OCI-M2 (cell line): Measurements from ENCODE around the gene WDFY2.
"Not testable (repeated sequence)": the region's sequence is repeated elsewhere in the genome, so short reads cannot be mapped to it uniquely, and the experiment has no call there.

ENCODE experiments used
- DNase-seq: peaks from one replicate; lab custom pipeline; 2025; ENCODE audit not compliant: unreplicated experiment; lab: John Stamatoyannopoulos, UW

Gene WDFY2

GRCh38 chr13:51583875-51584730 lies at the start of gene WDFY2:
Gene WDFY2, plus strand, starts transcription at chr13:51584462. Its CDS starts 226 bp downstream, at chr13:51584688.
- peak; percentile 85 for DNase-seq

GRCh38 chr13:51538591-51539179 lies 45.6 kb upstream of the WDFY2 start:
- DNase-seq = no peak

GRCh38 chr13:51539887-51540286 lies 44.4 kb upstream of the WDFY2 start:
- DNase-seq = no peak

- no peak for DNase-seq
Measured at GRCh38 chr13:51541037-51541436, 43.2 kb upstream of the WDFY2 start.

- DNase-seq = peak; percentile 23
Measured at GRCh38 chr13:51541809-51542258, 42.4 kb upstream of the WDFY2 start.

- DNase-seq = no peak
Measured at GRCh38 chr13:51542346-51543242, 41.7 kb upstream of the WDFY2 start.

- not testable (repeated sequence) for DNase-seq
Measured at GRCh38 chr13:51545446-51545845, 38.8 kb upstream of the WDFY2 start.

GRCh38 chr13:51547425-51548176 lies 36.7 kb upstream of the WDFY2 start:
- no peak for DNase-seq

- DNase-seq = no peak
Measured at GRCh38 chr13:51549050-51549449, 35.2 kb upstream of the WDFY2 start.

GRCh38 chr13:51549593-51549992 lies 34.7 kb upstream of the WDFY2 start:
- no peak for DNase-seq

GRCh38 chr13:51550151-51550550 lies 34.1 kb upstream of the WDFY2 start:
- no peak for DNase-seq

GRCh38 chr13:51551416-51551815 lies 32.8 kb upstream of the WDFY2 start:
- DNase-seq = no peak

- no peak for DNase-seq
Measured at GRCh38 chr13:51552027-51552426, 32.2 kb upstream of the WDFY2 start.

- DNase-seq = no peak
Measured at GRCh38 chr13:51553531-51553930, 30.7 kb upstream of the WDFY2 start.

GRCh38 chr13:51556740-51557139 lies 27.5 kb upstream of the WDFY2 start:
- no peak for DNase-seq

- no peak for DNase-seq
Measured at GRCh38 chr13:51557438-51557837, 26.8 kb upstream of the WDFY2 start.

GRCh38 chr13:51557875-51558612 lies 26.2 kb upstream of the WDFY2 start:
- DNase-seq = no peak

- DNase-seq = no peak
Measured at GRCh38 chr13:51559946-51560735, 24.1 kb upstream of the WDFY2 start.

- DNase-seq = no peak
Measured at GRCh38 chr13:51562011-51562671, 22.1 kb upstream of the WDFY2 start.
